NCI-H774 (cell line): ENCODE results near the gene LRRC4.

Experiments
- DNase-seq: peaks from one replicate; lab custom pipeline; 2025; lab: John Stamatoyannopoulos, UW

LRRC4 gene

DNA sequence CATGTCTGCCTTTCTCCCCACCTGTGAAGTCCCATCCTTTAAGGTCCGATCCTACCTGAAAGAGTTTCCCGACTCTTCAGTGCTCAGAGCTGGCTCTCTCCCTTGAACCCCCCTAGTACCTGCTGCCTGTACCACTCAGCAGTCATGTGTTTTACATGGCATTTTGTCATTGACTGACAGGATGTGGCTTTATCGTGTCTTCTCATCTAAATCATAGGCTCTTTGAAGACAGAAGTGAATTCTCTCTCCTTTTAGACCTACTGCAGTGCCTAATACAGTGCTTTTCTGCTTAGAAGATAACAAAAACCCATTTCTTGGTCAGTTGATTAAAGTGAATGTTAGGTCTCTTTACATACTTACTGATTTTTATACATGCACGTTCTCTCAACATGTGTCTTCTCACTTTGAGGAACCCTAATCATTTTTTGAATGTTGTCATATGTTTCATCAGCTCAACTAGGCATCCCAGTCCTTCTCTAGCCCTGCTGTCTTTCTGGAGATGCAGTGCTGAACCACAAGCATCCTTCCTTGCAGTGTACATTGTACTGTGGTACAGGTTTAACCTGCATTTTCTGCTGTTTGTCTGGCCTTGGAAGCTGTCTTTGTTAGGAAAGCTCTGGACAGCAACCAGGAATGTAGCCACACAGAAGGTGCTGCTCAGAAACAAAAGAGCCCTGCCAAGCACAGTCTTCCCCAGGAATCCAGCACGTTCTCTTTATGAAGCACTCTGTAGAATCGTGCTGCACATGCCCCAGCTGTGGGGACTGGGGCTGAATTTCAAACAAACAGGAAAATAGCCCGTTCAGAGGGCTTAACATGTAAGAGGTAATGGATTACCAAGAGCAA, 28.1 kb upstream of the LRRC4 start:
- peak; percentile 38 for DNase-seq

- DNase-seq = no peak
Measured at GRCh38 chr7:128057909-128058308, 26.7 kb upstream of the LRRC4 start.

DNA sequence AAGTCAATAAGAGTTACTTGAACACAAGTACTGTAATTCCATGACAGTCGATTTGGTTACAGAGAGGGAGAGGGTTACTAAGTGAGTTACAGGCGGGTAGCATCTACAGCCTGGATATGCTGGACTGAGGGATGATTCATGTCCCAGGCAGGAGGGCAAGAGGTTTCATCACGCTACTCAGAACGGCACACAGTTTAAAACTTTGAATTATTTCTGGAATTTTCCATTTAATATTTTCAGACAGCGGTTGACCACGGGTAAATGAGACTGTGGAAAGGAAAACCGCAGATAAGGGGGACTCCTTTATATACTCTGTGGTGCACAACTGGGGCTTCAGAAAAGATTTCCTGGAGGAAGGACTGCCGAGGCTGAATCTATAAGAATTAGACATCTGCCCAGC, 25.7 kb upstream of the LRRC4 start:
- no peak for DNase-seq

DNA sequence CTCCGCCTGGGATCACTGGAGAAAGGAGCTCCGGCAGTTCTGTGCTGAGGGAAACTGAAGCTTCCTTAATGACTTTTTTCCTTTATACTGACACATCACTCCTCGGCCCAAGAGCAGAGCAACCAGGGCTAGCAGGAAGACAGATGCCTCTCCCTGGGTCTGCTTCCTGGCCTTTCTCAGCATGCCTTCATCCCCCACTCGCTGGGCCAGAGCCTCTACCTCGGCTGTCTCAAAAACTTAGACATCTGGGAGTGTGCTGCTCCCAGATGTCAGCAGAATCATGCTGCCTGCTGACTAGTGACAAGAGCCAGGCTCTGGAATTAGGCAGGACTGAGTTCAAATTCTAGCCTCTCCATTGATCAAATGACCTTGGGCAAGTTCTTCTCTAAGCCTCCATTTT, 24.4 kb upstream of the LRRC4 start:
- DNase-seq = no peak

DNA sequence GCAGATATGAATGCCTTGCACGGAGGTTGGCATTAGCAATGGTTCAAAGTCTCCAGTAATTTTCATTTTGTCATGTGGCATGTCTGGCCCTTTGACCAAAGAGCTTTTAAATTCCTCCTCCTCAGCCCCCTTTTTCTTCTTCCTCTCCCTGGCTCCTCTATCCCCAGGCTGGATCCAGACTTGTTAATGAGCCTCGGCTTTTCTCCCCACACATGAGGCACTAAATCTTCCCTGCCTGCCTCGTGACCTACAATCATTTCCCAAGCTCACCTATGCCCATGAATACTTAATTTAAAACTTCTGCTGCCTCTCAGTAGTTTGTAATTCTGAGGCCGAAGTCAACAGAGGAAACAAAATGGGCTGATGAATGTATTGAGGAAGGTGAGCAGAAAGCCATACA, 23.3 kb upstream of the LRRC4 start:
- no peak for DNase-seq

DNA sequence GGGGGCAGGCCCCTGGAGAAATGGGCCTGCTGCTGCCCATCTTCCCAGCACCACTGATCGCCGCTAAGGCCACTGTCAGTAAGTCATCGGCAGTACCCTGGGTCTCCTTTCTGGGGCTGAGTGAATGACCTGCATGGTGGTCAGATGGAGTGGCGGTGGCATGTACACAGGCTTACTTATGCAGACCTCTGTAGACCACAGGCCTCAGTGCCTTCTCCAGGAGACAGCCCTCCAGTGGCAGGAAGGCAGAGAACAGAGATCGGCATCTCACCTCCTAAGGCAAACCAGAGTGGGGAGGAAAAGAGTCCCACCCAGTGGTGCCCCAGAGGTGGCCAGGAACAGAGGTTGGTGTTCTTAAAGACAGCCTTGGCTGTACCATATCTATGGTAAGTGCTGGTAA, 22.8 kb upstream of the LRRC4 start:
- no peak for DNase-seq

GRCh38 chr7:128053023-128053422, 21.8 kb upstream of the LRRC4 start:
- DNase-seq = peak; percentile 27

DNA sequence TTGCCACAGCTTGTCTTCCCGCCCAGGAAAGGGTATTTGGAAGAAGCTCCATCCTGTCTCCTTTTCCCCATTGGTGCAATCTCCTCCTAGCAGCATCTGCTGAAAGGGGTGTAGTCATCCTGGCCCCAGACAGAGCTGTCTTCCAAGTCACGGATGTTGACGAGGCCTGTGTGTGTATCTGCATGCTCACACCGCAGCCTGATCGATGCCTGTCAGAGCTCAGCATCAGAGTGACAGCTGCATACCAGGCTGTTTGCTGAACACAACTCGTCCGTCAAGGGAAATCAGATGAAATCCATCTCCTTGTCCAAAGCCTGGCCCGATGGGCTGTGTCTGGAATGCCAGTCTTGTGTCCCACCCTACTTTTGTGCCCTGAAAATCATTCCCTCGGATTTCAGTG, 21.2 kb upstream of the LRRC4 start:
- DNase-seq = no peak

DNA sequence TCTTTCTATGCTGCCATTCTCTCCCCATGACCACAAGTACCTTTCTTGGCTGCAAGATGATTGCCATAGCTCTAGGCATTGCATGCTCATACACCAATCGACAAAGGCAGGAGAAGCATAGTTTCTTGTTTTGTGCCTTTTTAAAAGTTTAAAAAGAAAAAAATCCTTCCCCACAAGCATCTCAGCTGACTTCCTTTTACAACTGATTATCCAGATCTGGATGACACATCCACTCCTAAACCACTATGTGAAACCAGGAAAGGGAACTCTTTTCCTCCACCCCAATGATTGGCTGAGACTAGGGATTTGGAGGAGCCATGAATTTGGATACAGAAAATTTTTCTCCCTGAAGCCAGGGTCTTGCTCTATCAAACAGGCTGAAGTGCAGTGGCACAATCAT, 14.5 kb upstream of the LRRC4 start:
- no peak for DNase-seq

DNA sequence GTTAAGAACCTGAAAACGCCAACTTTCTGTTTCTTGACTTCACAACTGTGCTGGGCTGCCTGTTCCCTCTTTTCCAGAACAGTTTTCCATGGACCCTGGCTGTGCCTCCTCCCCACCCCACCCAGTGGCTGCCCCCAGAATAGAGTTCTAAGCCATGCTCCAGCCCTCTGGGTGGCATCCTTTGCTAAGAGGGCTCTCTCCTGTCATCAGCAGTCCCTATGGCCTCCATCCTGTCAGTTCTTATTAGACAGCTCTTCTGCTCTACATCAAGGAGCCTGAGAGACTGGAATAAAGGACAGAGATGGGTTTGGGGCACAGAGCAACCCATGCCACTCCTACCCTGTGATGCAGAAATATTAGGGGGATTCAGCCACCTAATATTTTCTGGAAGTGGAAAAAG, 13.9 kb upstream of the LRRC4 start:
- DNase-seq = no peak

DNA sequence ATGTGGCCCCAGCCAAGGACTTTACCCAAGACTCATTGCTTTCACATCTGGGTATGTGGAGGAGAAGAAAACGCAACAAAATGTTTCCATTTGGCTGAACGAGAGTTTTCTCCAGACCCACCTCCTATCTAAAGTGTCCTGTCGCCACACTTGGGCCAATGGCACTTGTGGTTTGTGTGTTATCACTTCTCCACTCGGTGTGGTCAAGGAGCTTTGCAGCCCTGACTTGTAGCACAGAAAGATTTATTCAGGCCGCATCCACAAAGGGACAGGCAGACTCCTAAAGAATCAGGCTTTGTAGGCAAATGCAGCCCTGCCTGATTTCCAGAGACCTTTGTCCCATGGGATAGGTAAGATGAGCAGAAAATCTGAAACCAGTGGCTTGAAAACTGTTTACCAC, 12.8 kb upstream of the LRRC4 start:
- DNase-seq = no peak

DNA sequence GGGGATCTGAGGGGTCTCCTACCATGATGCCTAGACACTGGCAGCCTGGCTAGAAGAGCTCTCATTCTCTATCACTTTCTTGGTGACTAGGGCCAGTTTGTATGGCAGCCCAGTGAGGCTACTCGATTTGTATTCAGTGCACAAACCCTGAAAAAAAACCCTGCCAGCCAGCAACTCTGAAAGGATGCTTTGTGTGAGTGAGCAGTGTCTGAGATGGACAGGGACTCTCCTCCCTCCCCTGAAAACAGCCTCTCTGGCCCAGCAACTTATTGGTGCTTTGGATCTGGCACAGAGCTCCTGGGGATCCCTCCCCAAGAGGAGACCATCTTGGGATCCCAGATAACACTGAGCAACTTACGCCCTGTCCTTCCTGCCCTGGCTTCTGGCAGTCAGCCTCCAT, 10.8 kb upstream of the LRRC4 start:
- no peak for DNase-seq

- no peak for DNase-seq
Measured at GRCh38 chr7:128041203-128041602, 10.0 kb upstream of the LRRC4 start.

DNA sequence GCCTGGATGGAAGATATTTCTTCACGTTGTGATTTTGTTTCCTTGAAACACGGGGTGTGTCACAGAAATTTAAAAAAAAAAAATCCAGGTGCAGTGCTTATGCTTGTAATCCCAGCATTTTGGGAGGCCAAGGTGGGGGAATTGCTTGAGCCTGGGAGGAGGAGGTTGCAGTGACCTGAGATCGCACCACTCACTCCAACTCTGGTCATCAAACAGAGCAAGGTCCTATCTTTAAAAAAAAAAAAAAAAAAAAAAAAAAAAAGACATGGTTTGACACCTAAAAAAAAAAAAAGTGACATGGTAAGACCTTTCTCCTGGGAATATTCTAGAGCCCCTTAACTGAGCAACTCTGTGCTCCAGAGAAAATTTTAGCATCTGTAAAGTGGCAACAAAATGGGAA, 9.0 kb upstream of the LRRC4 start:
- no peak for DNase-seq

- DNase-seq = no peak
Measured at GRCh38 chr7:128039544-128039953, 8.3 kb upstream of the LRRC4 start.

DNA sequence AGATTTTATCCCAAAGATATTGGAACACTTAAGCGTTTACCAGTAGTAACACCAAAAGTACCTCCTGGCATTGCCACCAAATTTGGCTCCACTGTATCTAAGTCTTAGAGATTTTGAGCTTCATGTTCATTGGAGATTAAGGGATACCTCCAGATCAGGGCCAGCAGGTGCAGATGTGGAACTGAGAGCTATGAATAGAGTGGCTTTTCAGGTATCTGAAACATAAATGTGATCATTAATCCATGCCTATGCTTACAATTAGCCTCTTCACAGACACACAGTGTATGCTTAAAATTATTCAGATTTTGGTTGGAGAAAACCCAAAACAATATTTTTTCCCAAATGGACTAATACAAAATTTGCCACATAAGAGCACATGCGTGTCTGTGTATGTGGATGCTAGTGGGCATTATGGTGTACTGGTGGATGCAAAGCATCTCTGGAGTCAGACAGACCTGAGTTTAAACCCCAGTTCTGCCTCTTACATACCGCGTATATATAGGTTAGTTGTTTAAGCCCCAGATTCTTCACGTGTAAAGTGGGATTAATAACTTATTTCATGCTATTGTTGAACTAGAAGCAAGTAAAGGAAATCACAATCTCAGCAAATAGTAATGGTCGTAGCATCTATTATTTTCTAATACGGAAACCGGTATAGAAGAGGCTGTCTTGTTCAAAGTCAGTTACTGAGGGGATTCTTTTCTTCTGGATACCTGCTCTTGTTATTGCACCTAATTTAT, 6.8 kb upstream of the LRRC4 start:
- no peak for DNase-seq

GRCh38 chr7:128037081-128037480, 5.8 kb upstream of the LRRC4 start:
- DNase-seq = no peak

DNA sequence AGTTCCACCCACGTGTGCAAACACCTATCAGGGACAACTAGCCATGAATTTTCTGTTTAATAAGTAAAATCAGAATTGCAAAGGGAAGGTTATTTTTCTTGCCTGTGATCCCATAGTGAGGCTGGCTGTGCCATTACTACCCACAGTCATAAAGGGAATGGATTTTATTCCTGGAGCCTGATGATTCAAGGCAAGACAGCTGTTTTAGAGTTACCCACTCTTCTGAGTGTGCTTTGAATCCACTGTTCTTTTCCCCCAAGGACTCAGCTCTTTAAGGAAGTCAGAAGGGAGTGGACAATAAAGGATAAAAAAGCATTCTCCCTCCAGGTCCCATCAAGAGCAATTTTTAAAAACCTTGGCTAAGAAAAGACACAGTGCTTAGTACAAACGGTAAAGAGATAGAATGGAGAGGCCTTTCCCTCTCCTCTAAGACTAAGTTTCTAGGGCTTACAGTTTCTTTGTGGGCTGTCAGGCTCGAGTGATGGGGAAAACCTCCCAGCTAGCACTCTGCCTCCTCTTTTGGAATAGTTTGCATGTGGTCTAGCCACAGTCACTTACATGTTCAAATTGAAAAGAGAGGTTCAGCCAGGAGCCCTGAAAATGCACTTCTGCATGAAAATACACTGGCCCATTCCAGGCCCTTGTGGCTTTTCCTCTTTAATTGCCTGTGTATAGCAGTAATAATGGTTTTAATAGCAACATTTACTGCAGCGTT, 5.1 kb upstream of the LRRC4 start:
- DNase-seq = no peak

DNA sequence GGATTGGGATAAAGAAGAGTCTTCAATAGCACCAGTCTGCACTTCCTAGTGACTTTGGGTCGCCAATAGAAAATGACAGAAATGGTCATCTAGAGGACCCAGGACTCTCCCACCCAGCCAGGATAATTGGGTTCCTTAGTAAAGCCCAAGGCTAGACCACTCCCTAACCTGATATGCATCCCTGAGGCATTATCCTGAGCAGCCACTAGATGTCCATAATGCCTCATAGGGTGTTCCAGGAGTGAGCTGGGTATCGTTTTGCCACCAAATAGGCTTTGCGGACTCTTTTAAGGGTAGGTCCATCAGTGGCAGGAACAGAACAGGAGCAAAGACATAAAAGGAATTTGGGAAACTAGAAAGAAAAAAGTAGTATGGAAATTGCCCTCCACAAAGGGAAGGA, 4.5 kb upstream of the LRRC4 start:
- DNase-seq = no peak

DNA sequence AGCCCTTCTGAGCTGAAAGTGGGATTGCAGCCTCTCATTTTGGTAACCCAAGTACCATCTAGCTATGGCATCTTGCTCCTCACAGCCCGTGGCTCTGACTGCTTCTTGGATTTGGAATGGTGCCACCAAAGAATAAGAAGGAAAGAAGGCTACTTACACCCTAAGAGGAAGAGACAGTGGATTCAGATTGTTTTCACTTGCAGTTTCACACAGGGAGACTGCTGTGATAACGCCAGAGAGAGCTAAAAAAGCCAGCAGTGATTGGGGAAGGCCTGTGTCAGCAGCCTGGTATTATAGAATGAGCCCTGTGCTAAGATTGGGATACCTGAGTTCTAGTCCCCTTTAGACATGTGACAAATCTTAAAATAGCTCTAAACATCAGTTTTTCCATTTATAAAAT, 3.6 kb upstream of the LRRC4 start:
- no peak for DNase-seq

DNA sequence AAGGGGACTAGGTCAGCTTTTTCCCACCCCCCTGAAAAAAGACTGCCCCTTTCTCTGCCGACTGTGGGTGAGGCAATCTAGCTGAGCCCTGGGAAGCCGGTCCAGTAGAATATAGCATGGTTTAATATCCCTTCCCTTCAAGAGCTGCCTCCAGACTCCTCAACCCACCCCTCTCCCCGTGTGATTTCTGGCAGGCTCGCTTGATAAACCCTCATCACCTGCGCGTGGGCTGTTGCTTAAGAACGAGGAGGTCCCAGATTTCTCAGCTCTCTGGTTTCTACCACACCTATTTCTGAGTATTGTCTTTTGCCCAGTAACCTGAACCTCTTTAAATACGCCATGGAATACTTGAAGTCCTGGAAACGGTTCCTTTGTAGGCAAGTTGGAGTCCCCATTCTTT, 2.0 kb upstream of the LRRC4 start:
- DNase-seq = no peak

GRCh38 chr7:128032605-128033235, 1.5 kb upstream of the LRRC4 start:
- DNase-seq = no peak
